HG02884 (cell line): ENCODE results near the gene HAPLN3.
"Not testable (repeated sequence)": the region's sequence is repeated elsewhere in the genome, so short reads cannot be mapped to it uniquely, and the experiment has no call there.

ENCODE experiments used
- ATAC-seq: cut with Tn5 transposase; IDR thresholded peaks from one replicate; pipeline ENCODE4 v1.9.1; 2021; ENCODE audit warnings: mild to moderate bottlenecking, moderate library complexity; ENCODE audit not compliant: unreplicated experiment

The HAPLN3 gene

GRCh38 chr15:88894819-88895767 lies at the start of gene HAPLN3:
Gene HAPLN3 (minus strand): TSS chr15:88895544. CDS start chr15:88887298, 8,246 bp downstream.
- ATAC-seq, result peak; percentile 51

- ATAC-seq, result no peak
Observed at GRCh38 chr15:88940110-88940675, 44.8 kb upstream of the HAPLN3 start.

- ATAC-seq, result no peak
Observed at GRCh38 chr15:88939486-88939806, 44.1 kb upstream of the HAPLN3 start.

- ATAC-seq, result no peak
Observed at GRCh38 chr15:88938802-88939485, 43.6 kb upstream of the HAPLN3 start.

- not testable (repeated sequence) for ATAC-seq
Observed at GRCh38 chr15:88934449-88934848, 39.1 kb upstream of the HAPLN3 start.

DNA sequence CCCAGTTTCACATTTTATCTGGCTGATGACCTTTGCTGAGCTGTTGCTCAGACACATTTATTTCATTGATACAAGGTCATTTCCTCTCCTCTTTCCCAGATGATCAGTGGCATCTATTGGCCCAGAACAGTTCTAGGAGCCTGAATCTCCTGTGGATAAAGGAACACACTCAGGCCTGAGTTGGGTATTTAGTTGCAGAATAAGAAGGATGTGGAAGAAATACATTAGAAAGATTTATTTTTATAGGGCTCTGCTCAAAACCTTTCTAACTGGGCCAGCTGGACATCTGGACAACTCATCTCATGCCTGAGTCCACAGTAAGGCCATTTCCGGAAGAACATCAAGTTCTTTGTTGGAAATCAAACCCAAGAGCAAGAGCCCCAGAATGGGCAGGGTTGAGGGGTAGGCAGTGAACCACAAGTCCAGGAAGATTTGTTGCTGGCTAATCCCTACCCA lies 37.6 kb upstream of the HAPLN3 start:
- no peak for ATAC-seq

DNA sequence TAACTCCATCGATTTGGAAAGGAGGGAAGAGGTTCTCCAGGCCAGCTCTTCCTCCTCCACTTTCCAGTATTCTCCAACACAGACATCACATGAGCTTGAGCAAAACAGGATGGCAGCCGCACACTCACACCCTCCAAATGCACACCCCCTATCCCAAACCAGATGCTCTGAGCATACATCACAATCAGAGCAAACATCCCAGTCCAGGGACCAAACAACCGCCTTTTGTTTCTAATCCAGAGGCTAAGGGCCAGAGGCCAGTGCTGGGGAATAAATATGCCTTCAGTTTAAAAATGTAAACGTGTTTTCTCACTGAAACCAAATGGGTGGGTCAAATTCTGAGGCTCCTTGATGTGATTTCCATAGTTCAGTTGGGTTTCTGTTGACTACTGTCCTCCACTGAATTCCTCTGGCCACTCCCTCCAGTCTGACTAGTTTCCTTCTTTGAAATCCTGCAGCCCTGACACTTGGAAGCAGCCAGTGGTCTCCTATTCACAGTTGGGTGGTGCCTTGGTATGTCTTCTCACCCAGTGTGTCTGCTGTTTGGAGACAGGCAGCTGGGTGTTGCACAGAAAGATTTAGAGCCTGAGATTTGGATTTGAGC lies 37.0 kb upstream of the HAPLN3 start:
- ATAC-seq, result no peak

DNA sequence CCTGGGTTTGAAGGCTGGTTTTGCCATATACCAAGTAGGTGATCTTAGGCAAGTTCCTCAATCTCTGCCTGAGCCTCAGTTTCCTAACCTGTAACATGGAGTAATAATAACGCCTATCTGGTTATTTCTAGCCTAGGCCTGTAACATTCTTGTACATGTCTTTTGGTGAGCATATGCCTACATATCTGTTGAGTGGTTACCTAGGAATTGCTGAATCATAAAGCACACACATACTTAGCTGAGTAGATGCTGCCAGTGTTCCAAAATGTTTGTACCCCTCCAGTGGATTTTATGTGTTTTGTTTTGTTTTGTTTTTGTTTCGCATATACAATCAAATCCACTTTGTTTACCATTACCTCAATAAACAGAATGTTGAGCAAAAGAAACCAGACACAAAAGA lies 35.2 kb upstream of the HAPLN3 start:
- ATAC-seq, result no peak

DNA sequence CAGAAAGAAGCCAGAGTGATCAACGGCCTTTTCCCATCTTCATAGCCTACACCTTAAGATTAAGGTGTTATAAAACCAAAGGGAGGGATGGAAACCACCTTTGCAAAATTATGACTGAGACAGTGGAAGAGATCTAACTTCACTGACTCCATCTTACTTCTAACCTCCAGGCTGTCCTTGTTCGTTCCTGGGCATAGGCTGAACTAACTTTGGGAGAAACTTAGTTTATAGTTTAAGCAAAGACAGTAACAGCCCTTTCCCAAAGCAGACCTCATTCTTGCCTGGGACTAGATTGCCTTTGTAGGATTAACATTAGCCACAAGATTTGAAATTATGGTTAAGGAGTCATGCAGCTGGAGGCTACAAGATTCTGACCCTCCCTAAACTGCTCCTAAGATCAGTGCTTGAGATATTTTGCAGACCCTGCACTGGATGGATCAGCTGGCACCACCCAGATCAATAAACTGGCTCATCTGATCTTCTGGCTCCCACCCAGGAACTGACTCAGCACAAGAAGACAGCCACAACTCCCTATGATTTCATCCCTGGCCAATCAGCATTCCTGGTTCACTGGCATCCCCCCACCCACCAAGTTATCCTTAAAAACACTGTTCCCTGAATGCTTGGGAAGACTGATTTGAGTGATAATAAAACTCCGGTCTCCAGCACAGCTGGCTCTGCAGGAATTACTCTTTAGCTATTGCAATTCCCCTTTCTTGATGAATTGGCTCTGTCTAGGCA lies 34.2 kb upstream of the HAPLN3 start:
- not testable (repeated sequence) for ATAC-seq

DNA sequence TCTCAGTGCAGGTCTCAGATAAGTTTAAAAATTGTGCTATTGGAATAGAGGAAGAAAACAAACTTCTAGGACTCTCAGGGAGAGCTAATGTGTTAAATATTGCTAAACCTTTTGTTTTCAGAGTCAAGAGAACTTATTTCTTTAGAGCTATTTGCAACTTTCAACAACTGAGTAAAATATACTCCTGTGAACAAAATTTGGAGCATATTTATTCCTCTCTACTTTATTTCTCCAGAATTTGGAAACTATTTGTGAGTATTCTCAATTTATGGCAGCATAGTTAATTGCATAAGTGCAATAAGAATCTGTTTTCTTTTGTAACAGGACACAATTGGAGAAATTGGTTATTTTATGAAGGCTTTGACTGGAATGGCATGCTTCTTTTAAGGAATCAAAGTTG lies 32.8 kb upstream of the HAPLN3 start:
- not testable (repeated sequence) for ATAC-seq

DNA sequence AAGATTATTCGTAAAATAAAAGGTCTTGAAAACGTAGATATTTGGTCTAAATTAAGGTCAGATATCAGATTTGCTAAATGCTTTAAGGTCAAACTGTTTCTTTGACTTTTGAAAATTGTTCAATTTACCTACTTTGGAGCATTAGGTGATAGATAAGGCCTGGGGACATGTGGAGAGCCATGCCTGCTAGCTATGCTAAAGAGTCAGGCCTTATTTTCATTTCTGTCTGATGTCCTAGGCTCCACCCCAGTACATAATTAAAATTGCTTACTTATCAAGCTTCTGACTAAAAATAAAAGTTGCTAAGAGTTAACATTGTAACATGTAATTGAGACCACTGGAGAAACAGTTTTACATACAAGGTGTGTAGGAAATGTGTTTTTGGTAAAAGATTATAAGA lies 30.3 kb upstream of the HAPLN3 start:
- not testable (repeated sequence) for ATAC-seq

GRCh38 chr15:88920892-88921435 lies 25.6 kb upstream of the HAPLN3 start:
- peak; percentile 90 for ATAC-seq

DNA sequence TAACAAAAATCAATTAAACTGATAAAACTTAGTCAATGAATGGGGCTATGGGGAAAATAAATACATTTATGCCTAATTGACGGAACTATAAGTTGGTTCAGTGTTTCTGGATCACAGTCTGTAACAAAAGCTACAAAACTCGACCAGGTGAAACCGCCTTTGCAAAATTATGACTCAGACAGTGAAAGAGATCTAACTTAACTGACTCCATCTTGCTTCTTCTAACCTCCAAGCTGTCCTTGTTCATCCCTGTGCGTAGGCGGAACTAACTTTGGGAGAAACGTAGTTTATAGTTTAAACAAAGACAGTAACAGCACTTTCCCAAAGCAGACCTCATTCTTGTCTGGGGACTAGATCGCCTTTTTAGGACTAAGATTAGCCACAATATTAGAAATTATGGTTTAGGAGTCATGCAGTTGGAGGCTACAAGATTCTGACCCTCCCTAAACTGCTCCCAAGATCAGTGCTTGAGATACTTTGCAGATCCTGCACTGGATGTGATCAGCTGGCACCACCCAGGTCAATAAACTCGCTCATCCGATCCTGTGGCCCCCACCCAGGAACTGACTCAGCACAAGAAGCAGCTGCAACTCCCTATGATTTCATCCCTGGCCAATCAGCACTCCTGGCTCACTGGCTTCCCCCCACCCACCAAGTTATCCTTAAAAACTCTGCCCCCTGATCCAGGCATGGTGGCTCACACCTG lies 25.0 kb upstream of the HAPLN3 start:
- ATAC-seq, result no peak

- ATAC-seq, result no peak
Observed at GRCh38 chr15:88918738-88919137, 23.4 kb upstream of the HAPLN3 start.

GRCh38 chr15:88917760-88918159 lies 22.4 kb upstream of the HAPLN3 start:
- ATAC-seq, result no peak

DNA sequence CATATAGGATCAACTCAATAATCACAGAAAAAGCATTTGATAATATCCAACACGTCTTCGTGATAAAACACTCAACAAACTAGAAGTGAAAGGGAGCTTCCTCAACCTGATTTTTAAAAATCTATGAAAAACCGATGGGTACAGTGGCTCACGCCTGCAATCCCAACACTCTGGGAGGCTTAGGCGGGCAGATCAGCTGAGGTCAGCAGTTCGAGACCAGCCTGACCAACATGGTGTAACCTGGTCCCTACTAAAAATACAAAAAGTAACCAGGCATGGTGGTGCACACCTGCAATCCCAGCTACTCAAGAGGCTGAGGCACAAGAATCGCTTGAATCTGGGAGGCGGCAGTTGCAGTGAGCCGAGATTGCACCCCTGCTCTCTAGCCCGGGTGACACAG lies 20.0 kb upstream of the HAPLN3 start:
- ATAC-seq, result no peak

GRCh38 chr15:88913850-88914169 lies 18.5 kb upstream of the HAPLN3 start:
- ATAC-seq, result no peak

DNA sequence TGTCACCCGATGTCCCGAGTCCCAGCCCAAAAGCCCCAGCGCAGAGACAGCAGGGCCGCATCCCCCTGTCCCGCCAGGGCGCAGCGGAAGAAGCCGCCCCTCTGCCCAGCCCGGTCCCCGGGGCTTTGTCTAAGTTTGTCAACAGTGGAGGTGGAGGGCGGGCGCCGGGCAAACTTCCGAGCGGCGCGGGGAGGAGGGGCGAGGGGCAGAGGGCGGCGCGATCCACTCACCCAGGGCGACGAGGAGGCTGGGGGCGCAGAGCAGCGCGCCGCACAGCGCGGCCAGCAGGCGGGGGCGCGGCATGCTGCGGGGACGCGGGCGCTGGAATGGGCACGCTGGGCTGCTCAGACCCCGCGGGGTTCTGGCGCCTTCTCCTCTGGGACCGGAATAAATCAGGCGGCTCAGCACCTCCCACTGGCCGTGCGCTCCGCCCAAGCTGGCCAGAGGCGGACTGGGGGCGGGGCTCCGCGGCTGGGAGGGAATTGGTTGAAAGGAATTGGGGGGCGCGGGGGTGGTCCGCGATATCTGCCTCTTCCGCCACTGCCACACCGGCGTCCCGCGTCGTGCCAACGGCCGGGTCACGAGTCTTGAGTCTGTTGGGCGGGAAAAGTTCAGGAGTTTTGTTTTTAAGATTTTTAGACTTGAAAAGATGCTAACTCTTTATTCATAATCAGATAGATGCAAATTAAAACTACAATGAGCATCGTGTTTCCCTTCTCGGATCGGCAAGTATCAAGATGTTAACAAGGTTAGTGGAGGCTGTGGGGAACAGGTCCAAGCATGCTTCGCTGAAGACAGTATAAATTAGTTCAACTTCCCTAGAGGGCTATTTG lies 17.9 kb upstream of the HAPLN3 start, which contains the start of gene MFGE8:
MFGE8 (minus strand) TSS at position 363 of the 833 bp plus-strand sequence; CDS start at position 303, 60 bp downstream.
- ATAC-seq, result peak; percentile 79

DNA sequence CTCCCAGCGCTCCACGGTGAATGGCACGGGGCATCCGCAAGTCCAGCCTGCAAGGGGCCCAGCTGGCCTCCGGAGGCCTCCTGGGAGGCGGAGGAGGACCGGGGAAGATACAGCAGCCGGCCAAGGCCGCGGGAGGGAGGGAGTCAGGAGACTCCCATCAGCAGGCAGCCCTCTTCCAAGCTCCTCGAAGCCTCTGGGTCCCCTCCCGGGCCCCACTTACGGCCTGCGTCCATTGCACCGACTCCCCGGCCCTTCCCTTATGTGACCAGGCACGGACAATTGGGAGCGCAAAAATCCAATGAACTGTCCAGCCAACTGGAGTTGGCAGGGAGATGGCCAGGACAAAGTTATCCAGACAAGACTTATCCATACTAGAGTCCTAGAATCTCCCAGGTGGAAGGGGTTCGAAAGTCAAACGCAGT lies 17.2 kb upstream of the HAPLN3 start:
- no peak for ATAC-seq
